Activated CD8-positive, alpha-beta memory T cell treated with anti-CD3 and anti-CD28 coated beads for 24 hours (primary cell): Measurements from ENCODE around the gene CTTNBP2NL.

Experiments used
- DNase-seq: peaks from one replicate; pipeline ENCODE4 v3.0.0-alpha.2; 2020

Gene CTTNBP2NL, protein sequence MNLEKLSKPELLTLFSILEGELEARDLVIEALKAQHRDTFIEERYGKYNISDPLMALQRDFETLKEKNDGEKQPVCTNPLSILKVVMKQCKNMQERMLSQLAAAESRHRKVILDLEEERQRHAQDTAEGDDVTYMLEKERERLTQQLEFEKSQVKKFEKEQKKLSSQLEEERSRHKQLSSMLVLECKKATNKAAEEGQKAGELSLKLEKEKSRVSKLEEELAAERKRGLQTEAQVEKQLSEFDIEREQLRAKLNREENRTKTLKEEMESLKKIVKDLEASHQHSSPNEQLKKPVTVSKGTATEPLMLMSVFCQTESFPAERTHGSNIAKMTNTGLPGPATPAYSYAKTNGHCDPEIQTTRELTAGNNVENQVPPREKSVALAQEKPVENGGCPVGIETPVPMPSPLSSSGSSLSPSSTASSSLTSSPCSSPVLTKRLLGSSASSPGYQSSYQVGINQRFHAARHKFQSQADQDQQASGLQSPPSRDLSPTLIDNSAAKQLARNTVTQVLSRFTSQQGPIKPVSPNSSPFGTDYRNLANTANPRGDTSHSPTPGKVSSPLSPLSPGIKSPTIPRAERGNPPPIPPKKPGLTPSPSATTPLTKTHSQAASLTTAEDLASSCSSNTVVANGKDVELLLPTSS

DNA sequence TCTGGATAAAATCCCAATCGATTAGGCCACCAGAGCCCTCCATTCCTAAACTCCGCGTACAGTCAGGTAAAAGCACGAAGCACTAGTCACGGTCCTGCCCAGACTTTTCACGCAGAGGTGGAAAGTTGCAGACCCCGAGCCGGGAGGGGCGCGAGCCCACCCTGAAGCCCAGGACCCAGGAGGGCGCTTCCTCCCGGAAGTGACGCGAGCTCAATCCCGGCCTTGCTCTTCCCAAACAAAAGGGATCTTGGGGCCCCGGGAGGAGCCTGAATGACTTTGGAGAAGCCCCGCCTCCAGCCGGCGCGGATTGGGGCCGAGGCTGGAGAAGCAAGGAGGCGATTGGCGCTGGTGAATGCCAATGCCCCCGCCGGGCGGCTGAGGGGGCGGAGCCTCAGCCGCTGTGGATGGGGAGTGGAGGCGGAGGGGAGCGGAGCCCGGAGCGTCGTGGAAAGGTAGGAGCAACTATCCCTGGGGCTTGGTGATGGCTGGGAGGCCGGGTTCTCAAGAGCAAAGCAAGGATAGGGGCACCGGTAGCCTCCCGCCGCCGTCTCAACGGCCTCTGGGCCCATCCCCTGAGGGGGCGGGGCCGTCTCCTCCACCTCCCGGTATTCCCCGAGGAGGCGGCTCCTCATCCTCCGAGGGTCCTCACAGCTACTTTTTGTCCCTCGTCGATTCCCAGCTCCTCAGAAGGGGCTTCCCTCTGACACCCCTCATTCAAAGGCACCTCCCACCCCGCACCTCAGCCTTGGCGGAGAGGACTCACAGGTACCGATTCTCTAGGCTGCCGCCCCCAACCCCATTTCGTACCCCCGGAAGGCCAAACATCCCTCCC, at the start of gene CTTNBP2NL:
TSS of gene CTTNBP2NL (plus strand) at position 394 of the 832 bp plus-strand sequence. CDS start 19,952 bp downstream, outside the sequence.
- peak; percentile 91 for DNase-seq

DNA sequence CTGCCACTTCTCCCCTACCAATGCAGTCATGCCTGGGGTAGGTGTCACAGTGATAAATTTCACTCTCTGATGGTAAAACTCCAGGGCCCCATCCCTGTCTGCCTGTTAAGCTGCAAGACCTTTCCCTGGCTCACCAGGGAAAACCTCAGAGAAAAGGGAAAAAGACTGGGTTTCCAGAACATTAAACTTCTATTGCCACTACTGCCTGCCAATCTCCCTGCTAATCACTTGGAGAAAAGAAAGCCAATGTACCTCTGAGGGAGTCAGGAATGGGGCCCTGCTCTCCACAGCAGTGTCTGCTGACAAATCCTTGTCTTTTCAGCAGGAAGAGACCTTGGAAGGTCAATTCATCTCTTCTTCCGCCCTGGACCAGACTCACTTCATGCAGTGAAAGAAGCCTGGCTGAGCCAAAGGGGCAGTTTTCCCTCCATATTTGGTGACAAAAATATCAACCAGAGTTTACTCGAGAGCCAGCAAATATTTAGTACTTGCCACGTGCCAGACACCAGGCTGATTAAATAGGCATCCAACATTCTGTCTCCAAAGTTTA, 49.1 kb upstream of the CTTNBP2NL start:
- DNase-seq = no peak

DNA sequence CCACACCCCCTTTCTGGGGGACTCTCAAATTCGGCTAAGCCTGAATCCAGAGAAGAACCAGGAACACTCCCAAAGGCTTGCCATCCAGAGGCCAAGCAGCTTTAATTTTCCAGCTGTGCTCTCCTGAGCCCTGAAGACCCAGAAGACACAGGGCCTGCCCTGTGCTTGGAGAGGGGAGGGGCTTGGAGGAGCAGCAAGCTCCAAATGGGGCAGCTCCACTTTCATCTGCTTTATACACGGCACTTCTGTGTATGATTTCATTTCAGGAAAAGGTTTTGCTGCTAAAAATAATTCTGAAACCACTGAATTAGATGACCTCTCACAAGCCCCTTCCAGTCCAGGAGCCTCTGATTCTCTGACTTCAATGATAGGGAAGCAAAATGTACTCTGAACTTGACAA, 39.2 kb upstream of the CTTNBP2NL start:
- no peak for DNase-seq

DNA sequence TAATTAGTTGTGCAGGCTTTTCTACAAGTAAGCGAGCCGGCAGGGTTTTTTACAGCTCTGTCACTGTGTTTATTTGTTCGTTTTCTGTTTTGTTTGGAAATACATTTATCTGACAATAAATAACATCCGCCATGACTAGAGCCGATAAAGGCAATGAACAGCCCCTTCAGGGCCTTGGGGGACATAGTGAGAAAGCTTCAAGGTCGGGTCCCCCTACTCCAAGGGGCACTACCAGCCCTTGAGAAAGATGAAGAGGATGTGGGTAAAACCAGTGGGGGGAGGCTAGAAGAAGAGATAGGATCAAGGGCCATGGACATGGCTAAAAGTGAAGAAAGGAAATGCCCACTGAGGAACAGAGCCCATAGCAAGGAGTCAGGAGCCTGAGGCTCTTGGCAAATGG, 38.5 kb upstream of the CTTNBP2NL start:
- no peak for DNase-seq

DNA sequence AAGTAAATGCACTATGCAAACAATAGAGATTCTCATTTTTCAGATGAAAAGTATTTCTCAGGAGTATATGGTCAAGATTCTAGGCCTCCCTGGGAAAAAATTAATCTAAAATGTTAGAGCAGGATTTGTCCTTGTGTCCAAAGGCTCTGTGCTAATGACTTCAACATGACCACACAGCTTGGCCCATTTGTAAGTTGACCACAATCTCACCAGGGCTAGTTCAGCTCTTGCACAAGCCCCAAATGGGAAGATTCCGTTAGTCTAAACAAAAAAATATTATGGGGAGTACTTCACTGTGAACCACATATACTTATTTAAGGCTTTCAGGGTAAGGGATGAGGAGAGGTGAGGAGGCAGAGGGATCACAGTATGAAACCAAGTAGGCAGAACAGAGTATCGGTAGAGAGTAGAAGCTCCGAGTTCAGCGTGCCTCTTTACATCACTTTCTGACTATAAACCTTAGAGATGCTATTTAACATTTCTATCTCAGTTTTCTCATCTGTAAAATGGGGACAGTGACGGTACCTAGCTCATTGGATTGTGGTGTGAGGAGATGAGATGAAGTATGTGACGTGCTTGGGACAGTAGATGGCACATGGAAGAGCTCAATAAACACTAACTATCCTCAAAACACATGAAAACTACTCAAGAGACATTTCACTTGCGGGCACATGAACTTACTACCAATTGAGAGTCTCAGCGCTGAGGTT, 37.8 kb upstream of the CTTNBP2NL start:
- no peak for DNase-seq

DNA sequence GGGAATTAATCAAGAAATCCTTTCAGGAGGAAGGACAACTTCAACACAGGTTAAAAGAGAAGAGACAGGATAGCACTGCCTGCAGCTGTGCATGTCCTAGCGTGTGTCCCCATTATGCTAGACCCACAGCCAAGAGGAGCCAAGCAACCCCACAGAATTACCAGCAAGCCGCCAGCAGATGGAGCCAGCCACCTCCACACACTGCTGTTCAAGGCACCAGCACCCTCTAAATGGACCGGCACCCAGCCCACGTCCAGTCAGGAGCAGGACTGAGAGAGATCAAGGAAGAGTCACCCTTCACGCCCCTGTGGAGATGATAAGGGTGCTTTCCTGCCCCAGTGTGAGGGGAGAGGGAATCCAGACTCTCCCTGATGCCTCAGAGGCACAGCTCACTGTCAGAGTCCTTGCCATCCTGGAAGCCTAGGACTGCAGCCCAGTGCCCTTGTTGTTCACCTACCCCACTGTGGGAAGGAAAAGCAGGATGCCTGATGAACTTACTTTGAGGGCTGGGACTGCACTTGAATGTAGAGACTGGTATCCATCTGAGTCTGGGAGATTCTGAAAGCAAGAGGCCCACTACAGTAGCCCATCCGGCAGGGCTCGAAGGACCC, 37.1 kb upstream of the CTTNBP2NL start:
- DNase-seq = peak; percentile 67

DNA sequence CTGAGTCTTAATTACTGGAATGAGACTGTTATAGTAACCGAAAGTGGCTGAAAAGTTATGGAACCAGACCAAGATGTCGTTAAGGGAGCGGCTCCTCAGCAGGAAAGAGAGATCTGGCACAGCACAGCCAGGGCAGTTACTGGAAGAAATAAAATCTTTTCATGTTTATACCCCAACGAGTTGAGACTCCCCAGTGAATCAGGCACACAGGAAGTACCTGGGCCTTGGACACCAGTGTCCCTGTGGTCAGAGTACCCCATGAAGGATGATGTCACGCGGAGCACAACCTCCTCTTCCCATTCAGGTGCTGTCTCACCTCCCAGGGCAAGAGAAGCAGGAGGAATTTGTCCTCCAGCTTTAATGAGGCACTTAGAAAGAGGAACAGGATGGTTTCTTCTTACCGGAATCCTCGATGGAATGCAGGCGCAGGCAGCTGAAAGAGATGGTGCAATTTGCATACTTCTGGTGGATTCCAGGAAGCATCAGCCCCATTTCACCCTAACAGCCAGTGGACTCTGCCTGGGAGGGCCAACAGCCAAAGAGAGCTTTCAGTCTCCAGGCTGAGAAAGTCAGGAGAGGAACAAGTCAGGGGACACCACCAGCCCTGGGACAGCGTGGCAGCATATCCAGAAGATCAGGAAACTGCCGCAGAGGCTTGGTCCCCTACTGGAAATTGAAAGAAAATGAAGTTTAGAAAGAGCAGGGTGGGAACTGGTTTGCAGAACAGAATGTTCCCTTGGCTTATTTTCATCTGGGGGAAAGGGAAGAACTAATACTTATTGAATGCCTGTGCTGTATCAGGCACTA, 35.9 kb upstream of the CTTNBP2NL start:
- no peak for DNase-seq

DNA sequence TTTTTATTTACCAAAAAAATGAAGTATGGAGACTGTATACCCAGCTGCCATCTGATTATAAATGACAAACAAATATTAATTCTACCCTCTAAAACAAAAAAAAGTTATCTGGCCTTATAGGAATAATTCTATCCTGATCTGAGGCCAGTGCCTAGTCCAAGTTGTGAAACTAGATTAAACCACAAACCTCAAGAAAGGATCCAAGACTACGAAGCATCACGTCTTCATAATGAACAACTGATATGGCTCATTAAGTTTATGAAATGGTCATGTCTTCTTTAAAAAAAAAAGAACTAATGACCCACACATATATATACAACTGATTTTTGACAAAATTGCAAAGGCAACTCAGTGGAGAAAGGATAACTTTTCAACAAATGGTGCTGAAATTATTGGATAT, 32.4 kb upstream of the CTTNBP2NL start:
- no peak for DNase-seq

DNA sequence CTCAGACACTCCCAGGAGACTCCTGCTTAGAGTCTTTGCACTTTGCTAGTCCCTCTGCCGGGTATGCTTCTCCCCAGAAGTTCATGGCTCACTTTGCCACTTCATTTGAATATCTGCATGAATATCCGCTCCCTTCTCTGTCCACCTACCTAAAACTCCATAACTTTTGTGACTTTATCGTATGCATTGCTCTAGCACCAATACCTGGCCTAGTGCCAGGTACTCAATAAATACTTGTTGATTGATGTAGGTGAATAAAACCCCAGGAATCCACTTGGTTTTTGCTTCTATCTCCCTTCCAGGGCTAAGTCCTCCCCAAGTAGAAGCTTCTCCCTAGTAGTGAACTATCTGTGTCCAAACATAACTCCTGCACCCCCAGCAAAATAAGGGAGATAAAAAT, 27.8 kb upstream of the CTTNBP2NL start:
- DNase-seq = no peak

DNA sequence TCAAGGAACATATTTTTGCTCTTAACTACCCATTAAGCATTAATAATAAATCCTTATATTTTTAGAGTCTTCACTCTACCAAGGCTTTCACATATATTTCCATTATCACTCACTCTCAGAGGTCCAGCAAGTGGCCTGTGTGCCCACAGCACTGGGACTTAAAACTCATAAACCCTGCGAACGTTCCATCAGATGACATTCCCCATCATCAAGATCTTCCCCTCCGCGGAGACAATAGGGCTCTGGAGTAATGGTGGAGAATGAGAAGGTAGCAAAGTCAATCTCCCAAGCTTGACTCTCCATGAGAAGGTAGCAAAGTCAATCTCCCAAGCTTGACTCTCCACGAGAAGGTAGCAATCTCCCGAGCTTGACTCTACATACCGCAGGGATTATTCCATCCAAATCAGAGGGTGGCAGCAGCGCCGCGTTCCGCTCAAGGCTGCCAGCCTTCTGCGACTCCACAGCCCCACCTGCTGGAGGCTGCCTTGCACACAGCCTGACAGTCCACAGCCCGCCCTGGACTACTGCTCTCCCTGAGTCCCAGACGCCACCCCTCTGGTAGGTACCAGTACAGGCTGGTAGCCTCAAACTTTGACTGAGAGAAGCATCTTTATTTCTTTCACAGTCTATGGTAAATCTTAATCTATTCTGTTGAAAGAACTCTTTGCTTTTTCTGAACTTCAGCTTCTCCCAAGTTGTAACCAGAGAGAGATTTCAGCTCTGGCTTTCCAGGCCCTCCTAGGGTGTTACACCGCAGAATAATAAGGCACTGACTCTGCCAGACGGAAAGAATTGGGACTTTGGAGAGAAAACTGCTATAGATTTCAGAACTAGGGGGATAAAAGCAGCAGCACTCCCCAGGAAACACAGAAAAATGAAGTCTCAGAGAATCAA, 26.4 kb upstream of the CTTNBP2NL start:
- DNase-seq = peak; percentile 94

DNA sequence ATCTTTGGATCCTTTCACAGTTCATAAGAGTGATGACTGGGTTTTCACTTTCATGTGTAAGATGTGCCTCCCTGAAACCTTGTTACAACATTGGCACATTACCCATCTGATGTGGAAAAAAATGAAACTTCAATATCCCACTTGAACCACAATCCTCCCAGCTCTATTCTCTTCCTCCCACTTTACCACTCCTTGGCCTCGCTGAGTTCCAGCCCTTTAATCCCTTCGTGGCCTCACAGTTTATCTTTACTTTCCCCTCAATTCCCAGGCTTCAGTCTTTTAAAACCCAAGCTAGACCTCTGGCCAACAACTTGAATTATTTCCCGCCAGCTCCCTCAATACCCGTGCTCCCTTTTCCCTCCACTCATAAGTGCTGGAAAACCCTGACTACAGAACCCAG, 25.0 kb upstream of the CTTNBP2NL start:
- no peak for DNase-seq

DNA sequence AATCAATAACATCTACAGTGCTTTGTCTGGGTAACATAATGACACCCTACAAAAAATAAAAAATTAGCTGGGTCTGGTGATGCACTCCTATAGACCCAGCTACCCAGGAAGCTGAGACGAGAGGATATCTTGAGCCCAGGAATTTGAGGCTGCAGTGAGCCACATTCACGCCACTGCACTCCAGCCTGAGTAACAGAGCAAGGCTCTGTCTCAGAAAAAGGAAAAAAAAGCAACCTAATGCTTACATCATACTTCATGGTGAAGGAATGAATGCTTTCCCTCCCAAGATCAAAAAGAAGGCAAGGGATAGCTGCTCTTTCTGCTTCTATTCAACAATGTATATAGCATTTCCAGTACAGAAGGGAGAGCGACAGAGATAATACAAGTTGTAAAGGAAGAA, 24.2 kb upstream of the CTTNBP2NL start:
- no peak for DNase-seq

DNA sequence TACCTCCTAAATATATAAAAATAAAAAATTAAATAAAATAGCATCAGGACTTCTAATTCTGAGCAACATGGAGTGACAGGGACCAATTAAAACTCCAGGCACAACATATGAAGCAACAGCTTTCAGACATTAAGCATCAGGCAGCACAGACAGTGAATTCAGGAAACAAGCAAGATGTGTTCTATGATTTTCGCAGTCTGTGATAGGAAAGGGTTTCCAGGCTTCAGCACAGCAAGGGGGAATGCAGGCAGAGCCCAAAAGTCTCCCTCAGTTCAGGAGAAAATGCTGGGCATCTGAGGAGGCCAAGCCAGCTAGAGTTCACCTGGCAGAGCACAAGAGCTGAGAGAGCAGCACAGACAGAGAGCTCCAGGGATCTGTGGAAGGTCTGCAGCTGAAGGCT, 22.2 kb upstream of the CTTNBP2NL start:
- DNase-seq = no peak

DNA sequence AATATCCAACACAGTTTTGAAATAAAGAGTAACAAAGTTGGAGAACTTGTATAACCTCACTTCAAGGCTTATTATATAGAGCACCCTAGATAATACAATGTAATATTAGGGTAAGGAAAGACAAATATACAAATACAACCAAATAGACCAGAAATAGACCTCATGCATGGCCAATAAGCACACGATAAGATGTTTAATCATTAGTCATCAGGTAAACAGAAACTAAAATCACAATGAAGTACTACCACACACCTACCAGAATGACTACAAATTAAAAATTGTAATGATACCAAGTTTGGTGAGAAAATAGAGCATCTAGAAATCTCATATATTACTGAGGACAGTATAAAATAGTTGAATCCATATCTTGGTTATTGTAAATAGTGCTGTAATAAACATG, 20.3 kb upstream of the CTTNBP2NL start:
- DNase-seq = no peak

DNA sequence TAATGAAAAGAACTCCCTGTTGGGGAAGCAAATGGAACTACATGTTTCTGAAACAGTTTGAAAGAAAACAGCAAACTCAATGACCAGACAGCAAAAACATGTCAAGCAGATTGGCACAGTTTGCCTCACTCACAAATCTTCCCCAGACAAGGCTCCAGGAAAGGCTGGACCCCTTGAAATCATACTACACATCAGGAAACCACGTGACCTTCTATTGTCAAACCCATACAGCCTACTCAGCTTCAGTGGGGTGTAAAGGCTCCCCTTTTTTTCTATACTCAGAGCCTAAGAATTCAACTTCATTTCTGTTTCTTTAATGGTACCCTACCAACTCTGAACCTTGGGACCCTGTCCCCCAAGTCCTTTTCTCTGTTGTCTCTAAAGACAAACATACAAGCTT, 15.7 kb upstream of the CTTNBP2NL start:
- DNase-seq = no peak

DNA sequence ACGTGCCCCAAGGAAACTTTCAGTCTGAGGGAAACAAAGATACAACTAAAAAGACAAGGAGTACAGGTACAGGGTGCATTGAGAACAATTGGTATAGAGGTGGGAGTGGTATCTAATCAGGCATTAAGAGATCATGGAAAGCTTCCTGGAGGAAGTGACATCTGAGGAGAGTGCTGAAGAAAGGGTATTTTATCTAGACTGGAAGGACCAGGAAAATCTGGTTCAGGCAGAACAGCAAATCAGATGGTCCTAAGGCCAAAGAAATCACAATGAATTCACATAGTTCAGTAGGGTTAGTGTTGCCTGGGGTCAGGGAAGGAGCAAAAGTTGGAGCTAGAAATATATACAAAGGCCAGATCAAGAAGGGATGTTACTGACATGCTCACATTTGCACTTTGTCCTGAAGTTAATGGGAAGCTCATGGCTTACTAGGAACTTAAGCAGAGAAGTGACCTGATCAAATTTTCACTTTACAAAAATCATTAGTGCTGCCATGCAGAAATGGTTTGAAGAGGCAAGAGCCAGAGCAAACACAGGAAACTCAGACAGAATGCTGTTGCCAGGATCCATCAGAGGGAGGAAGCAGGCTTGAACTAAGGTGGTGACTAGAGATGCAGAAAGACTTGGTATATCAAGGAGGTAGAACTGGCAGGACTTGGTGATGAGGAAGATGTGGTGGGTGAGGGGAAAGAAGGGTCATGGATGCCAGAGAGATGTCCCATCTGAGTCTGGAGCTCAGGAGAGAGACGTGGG, 14.5 kb upstream of the CTTNBP2NL start:
- DNase-seq = no peak

DNA sequence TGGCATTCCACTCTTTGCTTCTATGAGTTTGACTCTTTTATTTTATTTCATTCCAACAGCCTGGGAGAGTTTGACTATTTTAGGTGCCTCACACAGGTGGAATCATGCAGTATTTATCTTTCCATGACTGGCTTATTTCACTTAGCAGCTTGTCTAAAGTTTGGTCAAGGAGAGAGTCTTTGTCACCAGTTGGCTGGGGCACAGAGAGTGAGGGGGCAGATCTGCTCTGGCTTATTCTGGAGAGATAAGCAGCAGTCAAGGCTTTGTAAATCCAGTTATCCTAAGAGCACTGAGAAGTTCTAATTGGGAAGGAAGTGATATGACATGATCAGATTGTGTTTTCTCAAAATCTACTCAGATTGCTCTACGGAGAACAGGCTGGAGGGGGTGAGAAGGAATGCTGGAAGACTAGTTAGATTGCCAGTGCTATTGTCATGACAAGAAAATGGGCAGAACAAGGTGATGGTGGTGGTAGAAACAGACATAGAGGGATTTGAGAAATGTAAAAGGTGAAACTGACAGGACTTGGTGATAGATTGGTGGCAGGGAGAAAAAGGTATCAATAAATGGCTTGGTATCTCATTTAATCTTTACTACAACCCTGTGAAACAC, 12.1 kb upstream of the CTTNBP2NL start:
- DNase-seq = no peak

DNA sequence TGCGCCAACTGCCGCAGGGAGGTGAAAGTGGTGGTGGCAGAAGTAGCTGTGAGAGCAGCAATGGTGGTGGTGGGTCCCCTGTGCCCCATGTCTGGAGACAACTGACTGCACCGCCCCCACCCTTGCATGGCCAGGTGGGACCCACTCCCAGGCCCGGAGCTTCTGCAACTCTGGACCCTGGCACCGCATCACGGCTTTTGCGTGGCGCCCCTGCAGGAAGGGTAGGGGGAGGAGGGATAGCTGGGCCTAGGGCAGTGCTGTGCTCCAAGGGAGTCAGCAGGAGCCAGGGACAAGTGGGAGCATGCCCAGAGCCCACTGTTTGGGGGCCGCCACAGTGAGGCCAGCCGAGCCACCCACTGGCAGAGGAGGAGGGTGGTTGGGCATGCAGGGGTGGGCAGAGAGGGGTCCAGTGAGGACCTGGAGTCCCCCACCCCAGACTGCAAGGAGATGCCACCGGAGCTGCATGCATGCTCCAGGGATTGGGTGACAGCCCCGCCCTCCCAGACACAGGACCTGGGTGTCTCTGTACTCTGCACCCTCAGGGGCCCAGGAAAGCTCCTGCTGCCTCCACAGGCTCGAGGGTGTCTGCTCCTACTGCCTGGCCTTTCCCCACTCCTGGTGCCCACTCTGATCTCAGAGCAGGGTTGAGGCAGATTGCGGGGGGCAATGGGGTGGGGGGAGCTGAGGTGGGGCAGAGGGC, 9.8 kb upstream of the CTTNBP2NL start:
- no peak for DNase-seq
